ENCODE measurements around the gene ALPG. TPM values are rescaled to one million over a fixed set of nuclear protein-coding genes. Genes with fewer than 3 reads are reported as not detected.
"Not testable (repeated sequence)": the region's sequence is repeated elsewhere in the genome, so short reads cannot be mapped to it uniquely, and the experiment has no call there.

Gene ALPG
- not detected in 2 replicates for total RNA-seq
- long read RNA-seq = 0 reads

GRCh38 chr2:232406556-232407310 lies at the start of gene ALPG:
ALPG (plus strand) TSS chr2:232406844; CDS start chr2:232406895, 51 bp downstream.
- H3K4me3 Mint-ChIP-seq (ENCODE audit: unreplicated experiment) = no peak within 1 kb of the TSS
- H3K27me3 Mint-ChIP-seq (ENCODE audit: unreplicated experiment) = peaks cover 10% of the 10 kb centered on the region
- no peaks in the 10 kb centered on the region for H3K36me3 Mint-ChIP-seq (ENCODE audit: unreplicated experiment)
- peaks cover 2% of the 10 kb centered on the region for H3K4me1 Mint-ChIP-seq (ENCODE audit: unreplicated experiment)
- H3K27ac Mint-ChIP-seq (ENCODE audit: unreplicated experiment) = no peak within 1 kb of the TSS
- TF ChIP-seq, protein P1, sequence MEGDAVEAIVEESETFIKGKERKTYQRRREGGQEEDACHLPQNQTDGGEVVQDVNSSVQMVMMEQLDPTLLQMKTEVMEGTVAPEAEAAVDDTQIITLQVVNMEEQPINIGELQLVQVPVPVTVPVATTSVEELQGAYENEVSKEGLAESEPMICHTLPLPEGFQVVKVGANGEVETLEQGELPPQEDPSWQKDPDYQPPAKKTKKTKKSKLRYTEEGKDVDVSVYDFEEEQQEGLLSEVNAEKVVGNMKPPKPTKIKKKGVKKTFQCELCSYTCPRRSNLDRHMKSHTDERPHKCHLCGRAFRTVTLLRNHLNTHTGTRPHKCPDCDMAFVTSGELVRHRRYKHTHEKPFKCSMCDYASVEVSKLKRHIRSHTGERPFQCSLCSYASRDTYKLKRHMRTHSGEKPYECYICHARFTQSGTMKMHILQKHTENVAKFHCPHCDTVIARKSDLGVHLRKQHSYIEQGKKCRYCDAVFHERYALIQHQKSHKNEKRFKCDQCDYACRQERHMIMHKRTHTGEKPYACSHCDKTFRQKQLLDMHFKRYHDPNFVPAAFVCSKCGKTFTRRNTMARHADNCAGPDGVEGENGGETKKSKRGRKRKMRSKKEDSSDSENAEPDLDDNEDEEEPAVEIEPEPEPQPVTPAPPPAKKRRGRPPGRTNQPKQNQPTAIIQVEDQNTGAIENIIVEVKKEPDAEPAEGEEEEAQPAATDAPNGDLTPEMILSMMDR (IDR thresholded peaks at IDR 0.05) = no peak
- DNase-seq (ENCODE audit: extremely low spot score, unreplicated experiment) = no peak
- H3K9me3 Mint-ChIP-seq (ENCODE audit: unreplicated experiment) = no peaks in the 10 kb centered on the region

GRCh38 chr2:232361646-232362045 lies 45.0 kb upstream of the ALPG start:
- peaks cover 22% of the 10 kb centered on the region for H3K4me1 Mint-ChIP-seq (ENCODE audit: unreplicated experiment)
- TF ChIP-seq, protein P1 (IDR thresholded peaks at IDR 0.05) = no peak
- no peak overlapping the region for H3K4me3 Mint-ChIP-seq (ENCODE audit: unreplicated experiment)
- peaks cover 6% of the 10 kb centered on the region for H3K27me3 Mint-ChIP-seq (ENCODE audit: unreplicated experiment)
- H3K9me3 Mint-ChIP-seq (ENCODE audit: unreplicated experiment) = no peaks in the 10 kb centered on the region
- H3K36me3 Mint-ChIP-seq (ENCODE audit: unreplicated experiment) = peaks cover under 1% of the 10 kb centered on the region
- H3K27ac Mint-ChIP-seq (ENCODE audit: unreplicated experiment) = no peak overlapping the region
- no peak for DNase-seq (ENCODE audit: extremely low spot score, unreplicated experiment)

- no peak overlapping the region for H3K27ac Mint-ChIP-seq (ENCODE audit: unreplicated experiment)
- no peak overlapping the region for H3K4me3 Mint-ChIP-seq (ENCODE audit: unreplicated experiment)
- H3K27me3 Mint-ChIP-seq (ENCODE audit: unreplicated experiment) = peaks cover 3% of the 10 kb centered on the region
- H3K36me3 Mint-ChIP-seq (ENCODE audit: unreplicated experiment) = no peaks in the 10 kb centered on the region
- TF ChIP-seq, protein P1 (IDR thresholded peaks at IDR 0.05) = no peak
- peaks cover 22% of the 10 kb centered on the region for H3K4me1 Mint-ChIP-seq (ENCODE audit: unreplicated experiment)
- DNase-seq (ENCODE audit: extremely low spot score, unreplicated experiment) = no peak
- no peaks in the 10 kb centered on the region for H3K9me3 Mint-ChIP-seq (ENCODE audit: unreplicated experiment)
These were observed 44.3 kb upstream of the ALPG start for GRCh38 chr2:232362174-232362900.

- Mint-ChIP-seq H3K4me1 (ENCODE audit: unreplicated experiment) (peaks cover 22% of the 10 kb centered on the region), H3K27ac (ENCODE audit: unreplicated experiment) (peak overlapping the region; percentile 59)
- not testable (repeated sequence) for H3K4me3 Mint-ChIP-seq (ENCODE audit: unreplicated experiment); H3K9me3 Mint-ChIP-seq (ENCODE audit: unreplicated experiment); DNase-seq (ENCODE audit: extremely low spot score, unreplicated experiment); H3K36me3 Mint-ChIP-seq (ENCODE audit: unreplicated experiment); H3K27me3 Mint-ChIP-seq (ENCODE audit: unreplicated experiment)
These were observed 43.4 kb upstream of the ALPG start for GRCh38 chr2:232363064-232363783.

GRCh38 chr2:232363784-232364615 lies 42.6 kb upstream of the ALPG start:
- Mint-ChIP-seq H3K4me1 (ENCODE audit: unreplicated experiment) (peaks cover 22% of the 10 kb centered on the region), H3K27ac (ENCODE audit: unreplicated experiment) (peak overlapping the region; percentile 59), H3K27me3 (ENCODE audit: unreplicated experiment) (no peaks in the 10 kb centered on the region), H3K4me3 (ENCODE audit: unreplicated experiment) (peak overlapping the region; percentile 35), H3K36me3 (ENCODE audit: unreplicated experiment) (no peaks in the 10 kb centered on the region), H3K9me3 (ENCODE audit: unreplicated experiment) (no peaks in the 10 kb centered on the region)
- TF ChIP-seq, protein P1 (IDR thresholded peaks at IDR 0.05) = no peak
- no peak for DNase-seq (ENCODE audit: extremely low spot score, unreplicated experiment)

DNA sequence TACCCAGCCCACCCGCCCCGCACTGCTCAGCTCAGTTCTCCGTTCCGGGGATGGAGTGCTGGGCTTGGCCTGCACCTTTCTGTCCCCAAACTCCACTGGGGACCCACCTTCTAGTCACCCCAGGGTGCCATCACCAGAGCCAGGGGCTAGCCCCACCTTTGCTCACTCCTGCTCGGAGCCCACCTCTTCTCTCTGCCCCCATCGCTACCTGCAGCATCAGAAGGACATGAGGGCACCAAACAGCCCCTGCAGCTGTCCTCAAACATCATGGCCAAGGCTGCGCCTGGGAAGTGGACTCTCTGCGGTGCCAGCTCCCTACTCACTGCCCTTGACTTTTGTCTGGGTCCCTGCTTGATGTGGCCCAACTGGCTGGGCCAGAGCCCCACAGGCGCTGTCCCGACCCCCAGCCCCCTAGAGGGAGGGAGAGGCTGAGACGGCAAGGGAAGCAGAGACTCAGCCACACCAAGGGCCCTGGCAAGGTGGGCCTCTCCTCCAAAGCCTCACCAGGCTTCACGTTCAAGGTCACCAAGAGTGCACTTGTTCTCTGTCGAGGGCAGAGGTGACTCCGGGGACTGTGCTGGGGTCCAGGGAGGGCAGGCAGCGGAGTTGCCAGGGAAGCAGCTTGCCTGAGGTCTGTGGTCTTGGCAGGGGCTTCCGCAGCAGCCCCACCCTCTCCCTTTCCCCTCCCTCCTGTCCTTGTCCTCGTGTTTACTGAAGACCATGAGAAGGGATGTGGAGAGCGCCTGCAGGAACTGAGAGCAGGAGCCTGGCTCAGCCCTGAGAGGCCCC lies 41.6 kb upstream of the ALPG start:
- not testable (repeated sequence) for H3K27ac Mint-ChIP-seq (ENCODE audit: unreplicated experiment); H3K27me3 Mint-ChIP-seq (ENCODE audit: unreplicated experiment); DNase-seq (ENCODE audit: extremely low spot score, unreplicated experiment); H3K9me3 Mint-ChIP-seq (ENCODE audit: unreplicated experiment); H3K36me3 Mint-ChIP-seq (ENCODE audit: unreplicated experiment); H3K4me3 Mint-ChIP-seq (ENCODE audit: unreplicated experiment)
- peaks cover 22% of the 10 kb centered on the region for H3K4me1 Mint-ChIP-seq (ENCODE audit: unreplicated experiment)

All from osteocyte (in vitro differentiated cells).